GM12864 (cell line): ENCODE results near the gene SMARCB1.

ENCODE experiments used
- DNase-seq: peaks from one replicate; pipeline ENCODE4 v3.0.0-alpha.2; 2011; ENCODE audit warnings: low read depth
- H3K4me3 ChIP-seq: 2 replicates; pipeline ENCODE4 v1.5.1; 2011; ENCODE audit warnings: mild to moderate bottlenecking, low read depth, low read length, control low read depth
- TF ChIP-seq, protein P1 (sequence below): IDR thresholded peaks from 2 replicates; pipeline ENCODE4 v1.5.1; 2011; ENCODE audit warnings: low read depth, mild to moderate bottlenecking, moderate library complexity, low read length, control low read depth, inconsistent platforms; ENCODE audit errors: missing control alignments

SMARCB1 gene

GRCh38 chr22:23774922-23775436 is 11.8 kb upstream of the SMARCB1 start:
- TF ChIP-seq, protein P1, sequence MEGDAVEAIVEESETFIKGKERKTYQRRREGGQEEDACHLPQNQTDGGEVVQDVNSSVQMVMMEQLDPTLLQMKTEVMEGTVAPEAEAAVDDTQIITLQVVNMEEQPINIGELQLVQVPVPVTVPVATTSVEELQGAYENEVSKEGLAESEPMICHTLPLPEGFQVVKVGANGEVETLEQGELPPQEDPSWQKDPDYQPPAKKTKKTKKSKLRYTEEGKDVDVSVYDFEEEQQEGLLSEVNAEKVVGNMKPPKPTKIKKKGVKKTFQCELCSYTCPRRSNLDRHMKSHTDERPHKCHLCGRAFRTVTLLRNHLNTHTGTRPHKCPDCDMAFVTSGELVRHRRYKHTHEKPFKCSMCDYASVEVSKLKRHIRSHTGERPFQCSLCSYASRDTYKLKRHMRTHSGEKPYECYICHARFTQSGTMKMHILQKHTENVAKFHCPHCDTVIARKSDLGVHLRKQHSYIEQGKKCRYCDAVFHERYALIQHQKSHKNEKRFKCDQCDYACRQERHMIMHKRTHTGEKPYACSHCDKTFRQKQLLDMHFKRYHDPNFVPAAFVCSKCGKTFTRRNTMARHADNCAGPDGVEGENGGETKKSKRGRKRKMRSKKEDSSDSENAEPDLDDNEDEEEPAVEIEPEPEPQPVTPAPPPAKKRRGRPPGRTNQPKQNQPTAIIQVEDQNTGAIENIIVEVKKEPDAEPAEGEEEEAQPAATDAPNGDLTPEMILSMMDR = no peak
- H3K4me3 ChIP-seq = no peak overlapping the region
- no peak for DNase-seq

DNA sequence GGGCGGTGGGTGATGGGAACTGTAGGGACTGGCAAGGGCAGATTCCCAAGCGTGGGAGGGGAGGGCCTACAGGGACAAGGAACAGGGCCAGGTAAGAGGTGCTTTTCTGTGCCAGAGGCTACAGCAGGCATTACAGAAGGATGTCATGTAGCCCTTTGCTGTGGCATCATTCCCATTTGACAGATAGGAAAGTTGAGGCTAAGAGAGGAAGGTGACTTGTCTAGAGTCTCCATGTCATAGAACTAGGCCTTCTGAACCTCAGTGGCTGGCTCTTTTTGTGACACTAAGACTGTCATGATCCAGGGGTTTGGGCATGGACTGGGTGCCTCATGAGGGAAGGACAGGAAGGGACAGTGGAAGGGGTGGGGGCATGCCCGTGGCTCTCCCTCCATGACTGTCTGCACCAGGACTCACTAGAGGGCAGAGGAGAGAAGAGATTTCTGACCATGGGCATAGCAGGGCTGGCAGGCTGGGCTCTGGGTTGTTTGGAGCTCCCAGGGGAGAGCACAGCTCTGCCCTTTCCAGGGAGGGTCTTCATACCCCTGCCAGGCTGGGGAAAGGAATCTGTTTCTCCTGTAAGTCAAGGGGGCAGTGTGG is 10.9 kb upstream of the SMARCB1 start:
- TF ChIP-seq, protein P1 = no peak
- H3K4me3 ChIP-seq = no peak overlapping the region
- no peak for DNase-seq

DNA sequence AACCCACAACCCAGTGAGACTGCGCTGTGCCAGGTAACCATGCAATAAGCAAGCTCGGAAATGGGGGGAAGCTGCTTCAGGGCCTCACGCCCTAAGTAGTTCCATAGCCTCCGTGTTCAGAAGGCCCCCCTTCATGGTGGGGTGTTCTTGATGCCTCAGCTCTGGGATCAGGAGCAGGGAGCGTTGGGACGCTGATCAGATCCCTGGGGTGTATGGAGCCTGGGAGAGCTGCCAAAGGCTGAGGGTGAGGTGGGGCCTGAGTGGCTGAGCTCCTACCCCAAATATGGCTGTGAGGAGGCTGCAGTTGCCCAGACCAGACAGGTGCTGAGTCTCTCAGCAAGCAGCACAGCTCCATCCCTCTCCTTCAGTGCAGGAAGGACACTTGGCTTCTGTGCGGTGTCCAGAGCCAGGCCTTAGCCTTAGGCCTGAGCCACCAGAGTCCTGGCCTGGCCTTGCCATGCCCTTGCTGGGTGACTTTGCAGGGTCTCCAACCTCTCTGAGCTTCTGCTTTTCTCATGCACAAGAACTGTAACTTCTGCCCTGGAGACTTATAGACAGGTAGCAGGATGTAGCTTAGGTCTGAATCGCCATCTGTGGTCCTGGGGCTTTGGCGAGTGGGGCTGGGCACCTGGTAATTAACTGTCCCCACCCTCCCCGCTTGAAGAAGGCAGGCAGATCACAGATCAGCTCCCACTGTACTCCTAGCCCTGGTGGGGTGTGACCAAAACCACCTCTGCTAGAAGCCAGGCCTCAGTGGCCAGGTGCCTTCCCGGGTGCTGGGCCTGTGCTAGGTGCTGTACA is 8.8 kb upstream of the SMARCB1 start:
- no peak for DNase-seq
- H3K4me3 ChIP-seq = no peak overlapping the region
- TF ChIP-seq, protein P1 = no peak

- DNase-seq = no peak
- H3K4me3 ChIP-seq = no peak overlapping the region
- TF ChIP-seq, protein P1 = no peak
Measured at GRCh38 chr22:23778577-23778900, 8.2 kb upstream of the SMARCB1 start.

DNA sequence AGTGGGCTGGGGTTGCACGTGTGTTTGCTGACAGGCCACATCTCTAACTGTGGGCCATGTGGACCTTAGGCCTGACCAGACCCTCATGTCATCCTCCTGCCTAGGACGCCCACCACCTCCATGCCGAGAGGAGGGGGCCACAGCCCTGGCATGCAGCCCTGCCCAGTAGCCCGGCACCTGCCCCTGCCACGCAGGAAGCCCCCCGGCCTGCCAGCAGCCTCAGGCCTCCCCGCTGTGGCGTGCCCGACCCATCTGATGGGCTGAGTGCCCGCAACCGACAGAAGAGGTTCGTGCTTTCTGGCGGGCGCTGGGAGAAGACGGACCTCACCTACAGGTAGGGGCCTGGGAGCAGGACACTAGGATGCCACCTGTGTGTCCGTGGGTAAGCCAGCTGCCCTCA is 7.7 kb upstream of the SMARCB1 start:
- H3K4me3 ChIP-seq = no peak overlapping the region
- TF ChIP-seq, protein P1 = no peak
- no peak for DNase-seq

- H3K4me3 ChIP-seq = no peak overlapping the region
- no peak for DNase-seq
- TF ChIP-seq, protein P1 = no peak
Measured at GRCh38 chr22:23779731-23780130, 7.0 kb upstream of the SMARCB1 start.
